Left cardiac atrium (tissue), 4 donors: ENCODE data around the gene TAF11L7. TPM values are rescaled to one million over a fixed set of nuclear protein-coding genes. Genes with fewer than 3 reads are reported as not detected.
"Not testable (repeated sequence)": the region's sequence is repeated elsewhere in the genome, so short reads cannot be mapped to it uniquely, and the experiment has no call there.

Experiments
- ATAC-seq, 2 donors: fragments of 200-7000 bp; cut with Tn5 transposase; one replicate each; pipeline ENCODE4 v1.9.1; 2020; ENCODE audit warnings: mild to moderate bottlenecking in 2 of 2, moderate library complexity in 2 of 2
- DNase-seq: peaks from one replicate; pipeline ENCODE4 v3.0.0-alpha.2; 2020
- intact Hi-C, 2 donors: fragments of 100-400 bp; cut with DNase I; formaldehyde crosslinking; loops; one replicate each; pipeline versions ENCODE4 v1.14.1 to v1.15.1; 2022 to 2023
- long read RNA-seq: library from polyadenylated mRNA; unstranded; transcript quantifications from one replicate; pipeline ENCODE4 v2.0.0, GENCODE V29; 2021
- total RNA-seq, 2 donors: library from RNA; stranded (reverse); fragmentation: NEBNext Ultra II Directional; extraction: Animal tissue kit (Norgen Biotek cat#: 25700); gene quantifications; one replicate each; pipeline ENCODE4 v1.2.1, GENCODE V29; 2021
- donor health status: DM: no; HTN: yes; CAD: no.
- donor health status: DM: no; HTN: yes; CAD: no; lungs with severe emphysema.
- donor health status: DM: yes; HTN: yes; CAD: no.
- donor health status: Dilated cardiomyopathy.

The TAF11L7 gene
- not detected for total RNA-seq
- long read RNA-seq: 0 reads

DNA sequence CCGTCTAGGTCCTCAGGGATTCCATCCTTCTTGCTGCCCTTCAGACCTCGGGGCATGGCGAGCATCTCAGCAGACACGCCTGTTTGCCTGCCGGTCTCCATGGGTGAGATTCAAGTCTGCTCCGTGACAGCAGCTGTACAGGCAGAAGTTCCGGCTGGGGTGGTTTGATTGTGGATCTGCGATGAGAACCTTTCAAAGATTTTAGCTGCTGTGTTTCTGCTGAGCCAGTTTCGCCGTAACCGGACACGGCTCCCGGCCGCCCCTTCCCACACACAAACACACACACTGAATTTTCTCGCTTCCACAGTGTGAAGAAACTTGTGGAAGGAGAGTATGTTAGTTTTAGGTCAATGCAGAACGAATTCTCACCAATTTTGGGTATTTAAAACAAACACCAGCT lies at the start of gene TAF11L7:
Gene TAF11L7, minus strand, starts transcription at position 101 of the 400 bp plus-strand sequence.
- intact Hi-C loops, DNase-seq, ATAC-seq: not testable (repeated sequence)

DNA sequence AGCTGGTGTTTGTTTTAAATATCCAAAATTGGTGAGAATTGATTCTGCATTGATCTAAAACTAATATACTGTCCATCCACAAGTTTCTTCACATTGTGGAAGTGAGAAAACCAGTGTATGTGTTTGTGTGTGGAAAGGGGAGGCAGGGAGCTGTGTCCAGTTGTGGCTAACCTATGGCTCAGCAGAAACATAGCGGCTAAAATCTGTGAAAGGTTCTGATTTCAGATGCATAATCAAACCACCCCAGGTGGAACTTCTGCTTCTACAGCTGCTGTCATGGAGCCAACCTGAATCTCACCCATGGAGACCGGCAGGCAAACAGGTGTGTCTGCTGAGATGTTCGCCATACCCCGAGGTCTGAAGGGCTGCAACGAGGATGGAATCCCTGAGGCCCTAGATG lies 48.6 kb upstream of the TAF11L7 start, which contains the start of gene TAF11L14:
Gene TAF11L14, plus strand, starts transcription at position 301 of the 400 bp plus-strand sequence.
- intact Hi-C loops: no loop called here
- DNase-seq: no peak
- no peak for ATAC-seq

DNA sequence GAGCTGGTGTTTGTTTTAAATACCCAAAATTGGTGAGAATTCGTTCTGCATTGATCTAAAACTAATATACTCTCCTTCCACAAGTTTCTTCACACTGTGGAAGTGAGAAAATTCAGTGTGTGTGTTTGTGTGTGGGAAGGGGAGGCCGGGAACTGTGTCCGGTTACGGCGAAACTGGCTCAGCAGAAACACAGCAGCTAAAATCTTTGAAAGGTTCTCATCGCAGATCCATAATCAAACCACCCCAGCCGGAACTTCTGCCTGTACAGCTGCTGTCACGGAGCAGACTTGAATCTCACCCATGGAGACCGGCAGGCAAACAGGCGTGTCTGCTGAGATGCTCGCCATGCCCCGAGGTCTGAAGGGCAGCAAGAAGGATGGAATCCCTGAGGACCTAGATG lies 46.2 kb upstream of the TAF11L7 start, which contains the start of gene TAF11L13:
Gene TAF11L13, plus strand, starts transcription at position 301 of the 400 bp plus-strand sequence.
- ATAC-seq, intact Hi-C loops, DNase-seq: not testable (repeated sequence)

DNA sequence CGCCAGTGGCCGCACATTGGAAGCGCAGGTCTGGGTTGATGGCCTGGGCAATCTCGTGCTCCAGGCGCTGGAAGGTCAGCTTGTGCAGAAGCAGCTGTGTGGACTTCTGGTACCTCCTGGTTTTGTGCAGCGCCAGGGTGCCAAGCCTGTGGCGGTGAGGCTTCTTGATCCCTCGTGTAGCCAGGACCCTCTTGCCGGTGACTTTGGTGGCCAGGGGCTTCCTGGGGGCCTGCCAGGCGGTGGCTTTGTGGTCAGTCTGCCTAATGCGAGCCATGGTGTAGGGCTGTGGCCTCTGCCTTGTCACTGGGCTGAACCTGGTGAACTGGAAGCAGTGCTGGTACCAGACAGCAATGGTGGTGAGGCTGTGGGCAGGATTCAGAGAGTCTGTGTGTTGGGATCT lies 40.1 kb upstream of the TAF11L7 start:
- DNase-seq: no peak
- no peak for ATAC-seq
- intact Hi-C loops: no loop called here

DNA sequence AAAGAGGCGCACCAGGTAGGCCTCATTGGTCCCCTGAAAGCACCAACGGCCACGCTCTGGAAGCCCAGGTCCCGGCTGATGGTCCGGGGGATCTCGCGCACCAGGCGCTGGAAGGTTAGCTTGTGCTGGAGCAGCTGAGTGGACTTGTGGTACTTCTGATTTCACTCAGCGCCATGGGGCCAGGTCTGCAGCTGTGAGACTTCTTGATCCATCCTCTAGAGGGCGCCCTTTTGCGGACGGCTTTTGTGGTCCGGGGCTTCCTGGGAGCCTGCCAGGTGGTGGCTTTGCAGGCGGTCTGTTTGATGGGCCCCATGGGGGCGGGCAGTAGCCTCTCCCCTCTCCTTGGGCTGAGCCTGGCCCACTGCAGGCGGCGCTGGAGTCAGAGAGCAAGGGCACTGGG lies 35.1 kb upstream of the TAF11L7 start:
- no peak for ATAC-seq
- intact Hi-C loops: no loop called here
- DNase-seq: no peak

DNA sequence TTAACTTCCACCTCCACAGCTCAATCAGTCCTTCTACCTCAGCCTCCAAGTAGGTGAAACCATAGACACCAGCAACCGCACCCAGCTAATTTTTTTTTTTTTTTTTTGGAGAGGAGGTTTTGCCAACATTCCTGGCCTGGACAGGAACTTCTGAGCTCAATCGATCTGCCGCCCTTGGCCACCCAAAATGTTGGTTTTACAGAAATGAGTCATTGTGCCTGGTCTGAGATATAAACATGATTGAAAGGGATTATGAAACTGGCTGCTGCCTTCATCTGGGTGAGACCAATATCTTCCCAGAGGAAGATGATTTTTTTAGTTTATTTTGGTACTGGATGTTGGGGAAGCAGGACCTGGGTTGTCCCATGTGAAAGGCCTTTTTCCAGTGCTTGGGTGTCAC lies 33.8 kb upstream of the TAF11L7 start:
- ATAC-seq (no peak), DNase-seq (no peak)
- intact Hi-C loops: no loop called here

DNA sequence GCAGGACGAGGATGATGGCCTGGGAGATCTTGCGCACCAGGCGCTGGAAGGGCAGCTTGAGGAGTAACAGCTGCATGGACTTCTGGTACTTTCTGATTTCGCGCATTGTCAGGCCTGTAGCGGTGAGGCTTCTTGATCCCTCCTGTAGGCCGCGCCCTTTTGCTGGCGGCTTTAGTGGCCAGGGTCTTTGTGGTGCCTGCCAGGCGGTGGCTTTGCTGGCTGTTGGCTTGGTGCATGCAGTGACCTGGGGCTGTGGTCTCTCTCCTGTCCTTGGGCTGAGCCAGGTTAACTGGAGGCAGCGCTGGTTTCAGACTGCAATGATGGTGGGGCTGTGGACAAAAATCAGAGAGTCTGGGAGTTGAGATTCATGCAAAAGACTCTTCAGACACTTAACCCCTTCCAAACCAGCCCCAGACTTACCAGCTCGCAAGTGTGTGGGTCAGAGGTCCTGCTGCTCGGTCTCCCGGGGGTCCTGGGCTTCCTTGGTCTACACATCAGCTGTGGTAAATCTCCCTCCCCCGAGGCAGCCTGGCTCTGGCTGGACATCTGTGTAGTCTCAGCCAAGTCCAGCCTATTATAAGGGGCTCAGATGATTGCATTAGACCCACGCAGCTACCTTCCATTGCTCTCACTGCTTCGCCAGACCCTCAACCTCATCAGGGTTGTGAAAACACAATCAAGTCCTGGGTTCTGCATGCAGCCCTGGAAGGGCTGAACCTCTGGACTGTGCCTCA lies 29.5 kb upstream of the TAF11L7 start:
- intact Hi-C loops: no loop called here
- ATAC-seq: no peak
- DNase-seq: no peak

DNA sequence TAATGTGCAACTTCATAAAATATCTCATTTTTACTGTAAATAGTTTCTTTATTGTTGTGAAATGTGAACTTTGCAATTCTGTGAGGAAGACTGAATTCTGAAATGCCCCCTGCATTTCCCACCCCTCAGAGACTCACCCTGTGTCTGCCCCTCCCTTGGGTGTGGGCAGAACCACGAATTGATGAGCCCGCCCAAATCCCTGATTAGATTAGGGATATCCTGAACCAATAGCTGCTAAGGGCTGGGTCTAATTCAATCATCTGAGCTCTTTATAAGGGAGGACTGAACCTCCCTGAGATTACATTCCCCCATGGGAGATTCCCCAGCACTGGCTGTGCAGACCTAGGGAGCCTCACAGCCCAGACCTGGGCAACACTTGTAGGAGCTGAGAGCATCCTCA lies 24.5 kb upstream of the TAF11L7 start, which contains the start of gene TAF11L12:
Gene TAF11L12, plus strand, starts transcription at position 301 of the 400 bp plus-strand sequence.
- ATAC-seq, intact Hi-C loops, DNase-seq: not testable (repeated sequence)

DNA sequence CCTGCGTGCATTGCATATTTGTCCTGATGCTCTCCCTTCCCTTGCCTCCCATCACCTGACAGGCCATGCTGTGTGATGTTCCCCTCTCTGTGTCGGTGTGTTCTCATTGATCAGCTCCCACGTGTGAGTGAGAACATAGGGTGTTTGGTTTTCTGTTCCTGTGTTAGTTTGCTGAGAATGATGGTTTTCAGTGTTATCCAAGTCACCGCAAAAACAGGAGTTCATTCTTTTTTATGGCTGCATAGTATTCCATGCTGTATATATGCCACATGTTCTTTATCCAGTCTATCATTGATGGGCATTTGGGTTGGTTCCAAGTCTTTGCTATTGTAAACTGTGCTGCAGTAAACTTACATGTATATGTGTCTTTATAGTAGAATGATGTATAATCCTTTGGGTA lies 21.9 kb upstream of the TAF11L7 start:
- ATAC-seq, DNase-seq, intact Hi-C loops: not testable (repeated sequence)

DNA sequence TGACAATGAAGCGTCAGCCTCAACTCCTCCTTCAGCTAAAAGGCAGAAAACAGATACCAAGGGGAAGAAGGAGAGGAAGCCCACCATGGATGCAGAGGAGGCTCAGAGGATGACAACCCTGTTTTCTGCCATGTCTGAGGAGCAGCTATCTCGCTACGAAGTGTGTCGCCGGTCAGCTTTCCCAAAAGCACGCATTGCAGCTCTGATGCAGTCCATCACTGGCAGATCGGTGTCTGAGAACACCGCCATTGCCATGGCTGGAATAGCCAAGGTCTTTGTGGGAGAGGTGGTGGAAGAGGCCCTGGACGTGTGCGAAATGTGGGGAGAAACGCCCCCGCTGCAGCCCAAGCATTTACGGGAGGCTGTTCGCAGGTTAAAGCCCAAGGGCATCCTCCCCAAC lies 19.4 kb upstream of the TAF11L7 start:
- DNase-seq: no peak
- intact Hi-C loops: no loop called here
- no peak for ATAC-seq

DNA sequence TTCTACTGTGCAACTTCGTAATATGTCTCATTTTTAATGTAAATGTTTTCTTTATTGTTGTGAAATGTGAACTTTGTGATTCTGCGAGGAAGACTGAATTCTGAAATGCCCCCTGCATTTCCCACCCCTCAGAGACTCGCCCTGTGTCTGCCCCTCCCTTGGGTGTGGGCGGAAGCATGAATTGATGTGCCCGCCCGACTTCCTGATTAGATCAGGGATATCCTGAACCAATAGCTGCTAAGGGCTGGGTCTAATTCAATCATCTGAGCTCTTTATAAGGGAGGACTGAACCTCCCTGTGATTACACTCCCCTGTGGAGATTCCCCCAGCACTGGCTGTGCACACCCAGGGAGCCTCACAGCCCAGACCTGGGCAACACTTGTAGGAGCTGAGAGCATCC lies 18.3 kb upstream of the TAF11L7 start, which contains the start of gene TAF11L11:
Gene TAF11L11, plus strand, starts transcription at position 304 of the 400 bp plus-strand sequence.
- intact Hi-C loops, ATAC-seq, DNase-seq: not testable (repeated sequence)

DNA sequence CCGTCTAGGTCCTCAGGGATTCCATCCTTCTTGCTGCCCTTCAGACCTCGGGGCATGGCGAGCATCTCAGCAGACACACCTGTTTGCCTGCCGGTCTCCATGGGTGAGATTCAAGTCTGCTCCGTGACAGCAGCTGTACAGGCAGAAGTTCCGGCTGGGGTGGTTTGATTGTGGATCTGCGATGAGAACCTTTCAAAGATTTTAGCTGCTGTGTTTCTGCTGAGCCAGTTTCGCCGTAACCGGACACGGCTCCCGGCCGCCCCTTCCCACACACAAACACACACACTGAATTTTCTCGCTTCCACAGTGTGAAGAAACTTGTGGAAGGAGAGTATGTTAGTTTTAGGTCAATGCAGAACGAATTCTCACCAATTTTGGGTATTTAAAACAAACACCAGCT lies 12.2 kb upstream of the TAF11L7 start, which contains the start of gene TAF11L10:
Gene TAF11L10, minus strand, starts transcription at position 101 of the 400 bp plus-strand sequence.
- DNase-seq, ATAC-seq, intact Hi-C loops: not testable (repeated sequence)

DNA sequence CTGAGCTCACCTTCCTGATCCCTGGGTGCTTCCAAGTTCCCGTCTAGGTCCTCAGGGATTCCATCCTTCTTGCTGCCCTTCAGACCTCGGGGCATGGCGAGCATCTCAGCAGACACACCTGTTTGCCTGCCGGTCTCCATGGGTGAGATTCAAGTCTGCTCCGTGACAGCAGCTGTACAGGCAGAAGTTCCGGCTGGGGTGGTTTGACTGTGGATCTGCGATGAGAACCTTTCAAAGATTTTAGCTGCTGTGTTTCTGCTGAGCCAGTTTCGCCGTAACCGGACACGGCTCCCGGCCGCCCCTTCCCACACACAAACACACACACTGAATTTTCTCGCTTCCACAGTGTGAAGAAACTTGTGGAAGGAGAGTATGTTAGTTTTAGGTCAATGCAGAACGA lies 8.7 kb upstream of the TAF11L7 start, which contains the start of gene TAF11L9:
Gene TAF11L9, minus strand, starts transcription at position 140 of the 400 bp plus-strand sequence.
- intact Hi-C loops: not testable (repeated sequence)

DNA sequence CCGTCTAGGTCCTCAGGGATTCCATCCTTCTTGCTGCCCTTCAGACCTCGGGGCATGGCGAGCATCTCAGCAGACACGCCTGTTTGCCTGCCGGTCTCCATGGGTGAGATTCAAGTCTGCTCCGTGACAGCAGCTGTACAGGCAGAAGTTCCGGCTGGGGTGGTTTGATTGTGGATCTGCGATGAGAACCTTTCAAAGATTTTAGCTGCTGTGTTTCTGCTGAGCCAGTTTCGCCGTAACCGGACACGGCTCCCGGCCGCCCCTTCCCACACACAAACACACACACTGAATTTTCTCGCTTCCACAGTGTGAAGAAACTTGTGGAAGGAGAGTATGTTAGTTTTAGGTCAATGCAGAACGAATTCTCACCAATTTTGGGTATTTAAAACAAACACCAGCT lies 5.3 kb upstream of the TAF11L7 start, which contains the start of gene TAF11L8:
Gene TAF11L8, minus strand, starts transcription at position 101 of the 400 bp plus-strand sequence.
- DNase-seq, ATAC-seq, intact Hi-C loops: not testable (repeated sequence)

More for the DNA sequence above, 8.7 kb upstream of the TAF11L7 start, which contains the start of gene TAF11L9:
- ATAC-seq, DNase-seq: not testable (repeated sequence)

Other genes with a start within 250 kb of the TAF11L7 start
- gene TAF11L2, start 87.5 kb downstream of the TAF11L7 start, total RNA-seq: not detected
- not detected for gene TAF11L3, start 67.4 kb downstream of the TAF11L7 start, total RNA-seq
- not detected for gene TAF11L4, start 64.0 kb downstream of the TAF11L7 start, total RNA-seq
- gene TAF11L5, start 60.5 kb downstream of the TAF11L7 start, total RNA-seq: not detected
- not detected for gene TAF11L6, start 57.1 kb downstream of the TAF11L7 start, total RNA-seq
- gene TAF11L8, start 5.2 kb upstream of the TAF11L7 start, total RNA-seq: not detected
- not detected for gene TAF11L9, start 8.6 kb upstream of the TAF11L7 start, total RNA-seq
- not detected for gene TAF11L10, start 12.1 kb upstream of the TAF11L7 start, total RNA-seq
- not detected for gene TAF11L11, start 18.4 kb upstream of the TAF11L7 start, total RNA-seq
- not detected for gene TAF11L12, start 24.6 kb upstream of the TAF11L7 start, total RNA-seq
- gene TAF11L13, start 46.3 kb upstream of the TAF11L7 start, total RNA-seq: not detected
- gene TAF11L14, start 48.7 kb upstream of the TAF11L7 start, total RNA-seq: not detected